ENCODE results near the gene DENND4B. TPM values are rescaled to one million over a fixed set of nuclear protein-coding genes. Genes with fewer than 3 reads are reported as not detected.

DENND4B gene
- total and polyA plus RNA-seq, 9 of the 15 experiments (the other 6 are each of a cell fraction or from before 2014, with no cell fraction given), result 9.5 to 80.5 (median 23.1) TPM

DNA sequence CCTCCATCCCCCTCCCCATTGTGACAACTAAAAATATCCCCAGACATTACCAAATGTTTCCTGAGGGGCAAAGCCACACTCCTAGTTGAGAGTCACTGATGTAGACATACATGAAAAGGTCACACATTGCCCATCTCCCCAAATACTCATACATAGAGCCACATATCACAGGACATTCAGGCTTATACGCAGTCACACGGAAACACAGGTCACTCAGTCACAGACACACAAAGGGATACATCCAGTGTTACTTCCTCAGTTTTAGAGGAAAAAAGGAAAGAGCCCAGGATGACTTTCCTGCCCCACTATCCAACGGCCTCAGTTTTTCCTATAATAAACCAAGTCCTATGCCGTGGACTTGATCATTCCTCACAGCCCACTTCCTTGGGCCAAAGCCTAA lies 14.9 kb upstream of the DENND4B start:
- intact Hi-C loops (cut with micrococcal nuclease), result no loop called here
- H3K4me3 ChIP-seq, result peak overlapping the region; percentile 74; the same call in 1 of the 2 replicates
- no peak for ATAC-seq
- TF ChIP-seq TAF15 (IDR thresholded peaks at IDR 0.05; ENCODE audit: low read depth, low read length) (no peak), ZNF584 (CRISPR knock-in tag; IDR thresholded peaks at IDR 0.05; ENCODE audit: low read depth) (no peak), NFRKB (IDR thresholded peaks at IDR 0.05; ENCODE audit: low read depth) (no peak), MEF2D (tag; conservative IDR thresholded peaks at IDR 0.05; ENCODE audit: low read depth) (no peak), ZNF551 (CRISPR knock-in tag; IDR thresholded peaks at IDR 0.05) (no peak), BRD9 (IDR thresholded peaks at IDR 0.05; ENCODE audit: low read depth, partially characterized antibody) (no peak), ZNF12 (CRISPR knock-in tag; IDR thresholded peaks at IDR 0.05) (no peak), SRSF7 (optimal IDR thresholded peaks at IDR 0.05; ENCODE audit: low read depth, low read length) (no peak), ZNF717 (CRISPR knock-in tag; IDR thresholded peaks at IDR 0.05) (no peak), HNRNPL (IDR thresholded peaks at IDR 0.05; ENCODE audit: low read depth, low read length) (no peak)
- TF ChIP-seq, protein P1, sequence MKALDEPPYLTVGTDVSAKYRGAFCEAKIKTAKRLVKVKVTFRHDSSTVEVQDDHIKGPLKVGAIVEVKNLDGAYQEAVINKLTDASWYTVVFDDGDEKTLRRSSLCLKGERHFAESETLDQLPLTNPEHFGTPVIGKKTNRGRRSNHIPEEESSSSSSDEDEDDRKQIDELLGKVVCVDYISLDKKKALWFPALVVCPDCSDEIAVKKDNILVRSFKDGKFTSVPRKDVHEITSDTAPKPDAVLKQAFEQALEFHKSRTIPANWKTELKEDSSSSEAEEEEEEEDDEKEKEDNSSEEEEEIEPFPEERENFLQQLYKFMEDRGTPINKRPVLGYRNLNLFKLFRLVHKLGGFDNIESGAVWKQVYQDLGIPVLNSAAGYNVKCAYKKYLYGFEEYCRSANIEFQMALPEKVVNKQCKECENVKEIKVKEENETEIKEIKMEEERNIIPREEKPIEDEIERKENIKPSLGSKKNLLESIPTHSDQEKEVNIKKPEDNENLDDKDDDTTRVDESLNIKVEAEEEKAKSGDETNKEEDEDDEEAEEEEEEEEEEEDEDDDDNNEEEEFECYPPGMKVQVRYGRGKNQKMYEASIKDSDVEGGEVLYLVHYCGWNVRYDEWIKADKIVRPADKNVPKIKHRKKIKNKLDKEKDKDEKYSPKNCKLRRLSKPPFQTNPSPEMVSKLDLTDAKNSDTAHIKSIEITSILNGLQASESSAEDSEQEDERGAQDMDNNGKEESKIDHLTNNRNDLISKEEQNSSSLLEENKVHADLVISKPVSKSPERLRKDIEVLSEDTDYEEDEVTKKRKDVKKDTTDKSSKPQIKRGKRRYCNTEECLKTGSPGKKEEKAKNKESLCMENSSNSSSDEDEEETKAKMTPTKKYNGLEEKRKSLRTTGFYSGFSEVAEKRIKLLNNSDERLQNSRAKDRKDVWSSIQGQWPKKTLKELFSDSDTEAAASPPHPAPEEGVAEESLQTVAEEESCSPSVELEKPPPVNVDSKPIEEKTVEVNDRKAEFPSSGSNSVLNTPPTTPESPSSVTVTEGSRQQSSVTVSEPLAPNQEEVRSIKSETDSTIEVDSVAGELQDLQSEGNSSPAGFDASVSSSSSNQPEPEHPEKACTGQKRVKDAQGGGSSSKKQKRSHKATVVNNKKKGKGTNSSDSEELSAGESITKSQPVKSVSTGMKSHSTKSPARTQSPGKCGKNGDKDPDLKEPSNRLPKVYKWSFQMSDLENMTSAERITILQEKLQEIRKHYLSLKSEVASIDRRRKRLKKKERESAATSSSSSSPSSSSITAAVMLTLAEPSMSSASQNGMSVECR (CRISPR knock-in tag; IDR thresholded peaks at IDR 0.05), result no peak
- TF ChIP-seq, protein P2, sequence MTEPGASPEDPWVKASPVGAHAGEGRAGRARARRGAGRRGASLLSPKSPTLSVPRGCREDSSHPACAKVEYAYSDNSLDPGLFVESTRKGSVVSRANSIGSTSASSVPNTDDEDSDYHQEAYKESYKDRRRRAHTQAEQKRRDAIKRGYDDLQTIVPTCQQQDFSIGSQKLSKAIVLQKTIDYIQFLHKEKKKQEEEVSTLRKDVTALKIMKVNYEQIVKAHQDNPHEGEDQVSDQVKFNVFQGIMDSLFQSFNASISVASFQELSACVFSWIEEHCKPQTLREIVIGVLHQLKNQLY (CRISPR knock-in tag; conservative IDR thresholded peaks at IDR 0.05), result no peak
- TF ChIP-seq, protein P3, sequence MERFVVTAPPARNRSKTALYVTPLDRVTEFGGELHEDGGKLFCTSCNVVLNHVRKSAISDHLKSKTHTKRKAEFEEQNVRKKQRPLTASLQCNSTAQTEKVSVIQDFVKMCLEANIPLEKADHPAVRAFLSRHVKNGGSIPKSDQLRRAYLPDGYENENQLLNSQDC (CRISPR knock-in tag; IDR thresholded peaks at IDR 0.05), result no peak

More for the DNA sequence above, 14.9 kb upstream of the DENND4B start:
- Histone ChIP-seq H3K9ac (ENCODE audit: insufficient read depth in 1 of 2, low read depth in 2 of 2, low read length in 2 of 2) (peak overlapping the region; percentile 18 to 85; a peak in 2 of 4 replicates), H3K9me1 (ENCODE audit: control insufficient read depth, insufficient read depth, low read length) (no peaks in the 10 kb centered on the region), H4K20me1 (replicated peaks; ENCODE audit: control insufficient read depth, insufficient read depth, low read length) (peaks cover 4% of the 10 kb centered on the region; the same call in 1 of the 2 replicates), H3K36me3 (ENCODE audit: control insufficient read depth, insufficient read depth, low read length) (peaks cover 28% of the 10 kb centered on the region; the same call in 2 of the 3 replicates), H3K79me2 (ENCODE audit: control insufficient read depth, insufficient read depth, low read length) (peaks cover 67% of the 10 kb centered on the region), H3K9me3 (replicated peaks; ENCODE audit: control insufficient read depth, insufficient read depth, low read depth, low read length) (no peaks in the 10 kb centered on the region), H3K27me3 (ENCODE audit: control insufficient read depth in 2 of 2, insufficient read depth in 2 of 2, low read length in 2 of 2) (no peaks in the 10 kb centered on the region), H3K27ac (ENCODE audit: extremely low read depth, low read depth, low read length) (no peak overlapping the region; the same call in 1 of the 3 replicates), H3K4me2 (ENCODE audit: insufficient read depth, low read length) (peak overlapping the region; percentile 89), H2AFZ (ENCODE audit: low read depth, low read length) (no peak overlapping the region), H3K4me1 (replicated peaks in 1 of 2; ENCODE audit: control insufficient read depth in 2 of 2, insufficient read depth in 2 of 2, low read length in 2 of 2) (peaks cover 31 to 37% of the 10 kb centered on the region in 2 experiments)
- POLR2A ChIA-PET, result interaction anchor here (1.0 to 1.1 kb wide), 2 partner anchors 24 to 40 kb away, joined by 3 to 6 read pairs; no protein-coding TSS in a partner anchor
- DNase-seq (ENCODE audit: extremely low read depth in 1 of 4, low spot score in 3 of 4) (no peak), FAIRE-seq (no peak)
- BruUV-seq (replicated peaks), result TSS peak; percentile 3
- CTCF ChIA-PET (ENCODE audit: low intra/inter-chr PET ratio), result no interaction called here
- in situ Hi-C loops (cut with MboI), result no loop called here
- 71% methylated on average over 4 of the region's 4 CpGs for WGBS (ENCODE audit: insufficient coverage, low coverage, missing lambda C conversion rate)

Data from K562 (cell line).